Right lobe of liver (tissue), 4 donors: ENCODE measurements around the gene SEZ6L.

ENCODE experiments used
- CTCF ChIP-seq, 4 donors: fragments of 200-600 bp in 3 of 4; fragments of 450-650 bp in 1 of 4; IDR thresholded peaks; one replicate each; pipeline versions ENCODE4 v1.5.1 to v1.8.0; 2016 to 2022; ENCODE audit warnings: antibody characterized with exemption in 4 of 4, mild to moderate bottlenecking in 2 of 4
- POLR2A ChIP-seq: fragments of 450-650 bp; IDR thresholded peaks from one replicate; pipeline ENCODE4 v1.6.1; 2017; ENCODE audit warnings: antibody characterized with exemption, mild to moderate bottlenecking
- donor health status: DM: no; HTN: no; CAD: no.
- donor health status: DM: no; HTN: no; CAD: no.
- donor health status: DM: no; HTN: yes; CAD: no.

DNA sequence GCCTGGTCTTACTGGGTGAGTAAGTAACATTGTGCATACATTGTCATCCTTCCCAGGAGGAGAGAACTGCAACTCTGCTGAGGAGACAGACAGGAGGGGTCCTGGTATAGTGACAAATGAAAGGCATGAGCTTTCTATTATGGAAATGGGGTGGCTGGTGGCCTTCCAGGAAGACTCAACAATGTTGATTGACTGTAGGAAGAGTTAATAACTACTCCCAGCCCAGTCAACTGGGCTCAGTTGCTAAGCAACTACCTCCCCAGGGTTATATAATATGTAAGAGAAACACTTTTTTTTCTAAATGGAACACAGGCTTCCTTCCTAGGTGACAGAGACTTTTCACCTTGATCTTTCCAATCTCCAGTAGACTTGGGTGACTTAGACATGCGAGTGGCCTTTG lies 28.2 kb downstream of the SEZ6L start:
- no peak for TF ChIP-seq CTCF (IDR thresholded peaks at IDR 0.05)
- no peak for TF ChIP-seq POLR2A
